ENCODE data around the gene IMPDH2. TPM values are rescaled to one million over a fixed set of nuclear protein-coding genes. Genes with fewer than 3 reads are reported as not detected.

The IMPDH2 gene
- total RNA-seq, 1 experiment from 2014 or later = 426 TPM

DNA sequence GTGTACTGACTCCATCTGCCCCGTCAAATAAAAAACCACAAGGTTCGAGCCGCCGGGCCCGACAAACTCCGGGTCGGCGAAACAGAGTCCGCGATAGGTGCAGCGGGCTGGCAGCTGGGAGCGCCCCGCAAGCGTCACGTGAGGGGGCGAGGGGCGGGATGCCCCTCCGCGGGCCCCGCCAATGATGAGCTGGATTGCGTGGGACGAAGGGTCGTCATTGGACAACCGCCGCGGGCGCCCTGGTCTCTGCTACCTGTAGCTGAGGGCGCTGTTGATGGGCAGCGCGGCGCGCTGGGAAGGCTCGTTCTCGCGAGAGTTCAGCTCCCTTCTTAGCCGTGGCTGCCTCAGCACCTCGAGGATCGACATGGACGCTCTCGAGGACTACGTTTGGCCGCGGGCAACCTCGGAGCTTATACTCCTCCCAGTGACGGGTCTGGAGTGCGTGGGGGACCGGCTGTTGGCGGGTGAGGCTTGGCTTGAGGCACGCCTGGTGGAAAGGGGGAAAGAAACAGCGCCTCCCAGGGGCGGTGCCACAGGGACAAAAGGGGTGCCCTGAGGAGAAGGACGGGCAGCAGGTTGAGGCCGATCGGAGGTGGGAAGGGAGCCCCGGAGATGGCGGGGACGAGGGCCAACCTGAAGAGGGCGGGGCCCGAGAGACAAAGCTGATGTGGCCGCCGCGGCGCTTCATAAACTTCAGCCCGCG, 22.0 kb downstream of the IMPDH2 start, which contains the start of gene WDR6:
TSS of gene WDR6 (plus strand) at position 324 of the 703 bp plus-strand sequence. CDS start at position 365, 41 bp downstream.
- peak; percentile 98 for DNase-seq (ENCODE audit: low read depth)

DNA sequence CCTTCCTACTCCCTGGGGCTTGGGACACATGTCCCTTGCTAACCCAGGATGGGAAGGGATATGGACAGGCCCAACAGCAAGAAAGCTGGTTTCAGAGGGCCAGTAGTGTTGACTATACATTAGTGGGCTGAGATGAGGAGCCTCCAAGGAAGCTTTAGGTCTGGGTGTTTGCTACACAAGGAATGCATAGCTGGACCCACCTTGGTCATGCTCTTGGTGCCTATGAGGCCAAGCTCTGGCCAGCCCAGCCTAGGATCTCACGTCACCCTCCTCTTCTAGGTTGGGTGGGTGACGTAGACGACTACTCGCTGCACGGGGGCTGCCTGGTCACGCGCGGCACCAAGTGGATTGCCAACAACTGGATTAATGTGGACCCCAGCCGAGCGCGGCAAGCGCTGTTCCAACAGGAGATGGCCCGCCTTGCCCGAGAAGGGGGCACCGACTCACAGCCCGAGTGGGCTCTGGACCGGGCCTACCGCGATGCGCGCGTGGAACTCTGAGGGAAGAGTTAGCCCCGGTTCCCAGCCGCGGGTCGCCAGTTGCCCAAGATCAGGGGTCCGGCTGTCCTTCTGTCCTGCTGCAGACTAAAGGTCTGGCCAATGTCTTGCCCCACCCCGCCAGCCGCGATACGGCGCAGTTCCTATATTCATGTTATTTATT, 22.7 kb downstream of the IMPDH2 start:
- DNase-seq (ENCODE audit: low read depth) = peak; percentile 48

GRCh38 chr3:49005998-49006397, 23.2 kb downstream of the IMPDH2 start:
- no peak for DNase-seq (ENCODE audit: low read depth)

GRCh38 chr3:49005303-49005680, 23.9 kb downstream of the IMPDH2 start:
- DNase-seq (ENCODE audit: low read depth) = no peak

- DNase-seq (ENCODE audit: low read depth) = no peak
Observed at GRCh38 chr3:49004352-49005302, 24.6 kb downstream of the IMPDH2 start.

DNA sequence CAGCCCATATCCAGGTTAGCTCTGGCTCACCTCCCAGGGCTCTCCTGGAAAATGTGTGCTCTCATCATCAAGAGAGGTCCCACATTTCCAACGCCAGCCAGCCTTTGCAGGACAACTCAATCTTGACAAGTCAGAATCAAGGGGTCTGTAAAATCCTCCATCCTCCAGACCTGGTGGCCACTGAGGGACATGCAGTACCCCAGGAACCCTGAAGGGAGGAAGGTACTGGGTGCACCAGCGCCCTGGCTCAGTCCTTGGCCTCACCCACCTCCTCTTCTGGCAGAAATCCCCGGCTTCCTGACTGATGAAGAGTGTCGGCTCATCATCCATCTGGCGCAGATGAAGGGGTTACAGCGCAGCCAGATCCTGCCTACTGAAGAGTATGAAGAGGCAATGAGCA, 28.0 kb downstream of the IMPDH2 start:
- DNase-seq (ENCODE audit: low read depth) = no peak

DNA sequence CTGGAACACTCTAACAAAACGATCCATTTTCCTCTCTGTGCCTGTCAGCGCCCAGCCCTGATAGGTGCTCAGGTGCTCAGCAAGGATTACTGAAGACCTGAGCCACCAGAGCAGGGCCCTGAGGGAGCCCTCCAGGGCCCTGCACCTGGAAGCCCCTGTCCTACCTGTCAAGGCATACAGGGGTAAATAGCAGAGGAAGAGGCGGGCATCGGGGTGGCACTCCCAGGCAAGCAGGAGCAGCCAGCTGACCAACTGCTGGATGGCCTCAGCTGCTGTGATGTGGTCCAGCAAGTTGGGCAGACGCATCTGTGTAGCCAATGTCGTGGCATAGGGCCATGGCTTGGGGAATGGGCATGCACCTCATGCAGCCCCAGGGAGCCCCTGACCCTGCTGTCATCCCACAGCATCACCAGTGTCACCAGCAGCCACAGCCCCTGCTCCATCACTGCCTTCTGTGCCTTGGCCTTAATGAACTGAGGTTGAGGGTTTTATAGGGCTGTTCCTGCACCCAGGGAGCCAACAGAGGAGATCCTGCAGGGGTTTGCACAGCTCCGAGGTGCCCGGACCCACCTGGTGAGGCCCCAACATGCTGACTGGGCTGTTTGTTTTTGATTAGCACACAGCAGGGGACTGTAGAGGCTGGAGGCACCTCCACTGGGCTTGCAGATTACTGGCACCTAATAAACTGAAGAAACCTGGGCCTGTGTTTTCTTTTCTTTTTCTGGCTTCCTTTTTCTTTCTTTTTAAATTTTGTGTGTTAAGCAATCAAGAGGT, 29.9 kb downstream of the IMPDH2 start:
- DNase-seq (ENCODE audit: low read depth) = no peak

- no peak for DNase-seq (ENCODE audit: low read depth)
Observed at GRCh38 chr3:48997714-48998637, 31.2 kb downstream of the IMPDH2 start.

DNA sequence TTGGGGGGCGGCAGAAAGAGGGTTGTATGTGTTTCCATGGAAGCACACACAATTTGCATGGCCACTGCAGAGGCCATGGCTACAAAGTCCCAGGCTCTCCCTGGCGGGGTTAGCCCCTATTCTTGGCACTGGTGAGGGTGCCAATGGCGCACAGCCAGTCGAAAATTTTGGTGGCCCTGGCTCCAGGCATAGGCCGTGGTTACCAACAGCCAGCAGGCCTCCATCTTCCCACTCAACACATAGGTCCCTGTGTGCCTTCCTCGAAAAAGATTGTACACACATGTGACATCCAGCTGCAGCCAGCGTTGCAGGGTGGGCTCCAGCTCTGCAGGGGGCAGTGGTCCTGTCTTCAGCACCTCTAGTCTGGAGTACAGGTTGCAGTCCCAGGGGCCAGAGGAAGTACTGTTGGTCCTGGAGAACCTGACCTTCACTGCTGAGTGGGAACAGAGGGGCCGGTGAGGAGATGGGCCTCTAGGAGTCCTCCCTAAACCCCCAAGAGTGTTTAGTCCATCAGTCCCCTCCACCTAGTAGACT, 32.0 kb downstream of the IMPDH2 start:
- no peak for DNase-seq (ENCODE audit: low read depth)

- no peak for DNase-seq (ENCODE audit: low read depth)
Observed at GRCh38 chr3:48996640-48997039, 32.6 kb downstream of the IMPDH2 start.

DNA sequence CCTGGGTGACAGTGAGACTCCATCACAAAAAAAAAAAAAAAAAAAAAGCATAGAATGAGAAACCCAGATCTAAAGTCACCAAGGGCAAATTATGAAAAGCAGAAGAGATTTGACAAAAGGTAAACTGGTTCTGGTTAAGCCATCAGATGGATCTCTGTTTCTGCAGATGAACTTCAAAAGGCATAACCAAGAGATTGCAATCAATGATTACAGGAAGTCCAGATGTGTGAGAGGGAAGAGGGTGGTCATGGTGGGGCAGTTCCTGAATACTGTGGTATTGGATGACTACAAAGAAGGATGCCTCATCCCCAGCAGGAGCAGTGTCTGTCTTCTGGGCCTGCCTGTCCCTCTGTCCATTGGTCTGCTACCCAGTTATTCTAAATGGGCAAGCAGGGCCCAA, 35.4 kb downstream of the IMPDH2 start:
- DNase-seq (ENCODE audit: low read depth) = no peak

GRCh38 chr3:48991851-48992545, 37.2 kb downstream of the IMPDH2 start:
- no peak for DNase-seq (ENCODE audit: low read depth)

DNA sequence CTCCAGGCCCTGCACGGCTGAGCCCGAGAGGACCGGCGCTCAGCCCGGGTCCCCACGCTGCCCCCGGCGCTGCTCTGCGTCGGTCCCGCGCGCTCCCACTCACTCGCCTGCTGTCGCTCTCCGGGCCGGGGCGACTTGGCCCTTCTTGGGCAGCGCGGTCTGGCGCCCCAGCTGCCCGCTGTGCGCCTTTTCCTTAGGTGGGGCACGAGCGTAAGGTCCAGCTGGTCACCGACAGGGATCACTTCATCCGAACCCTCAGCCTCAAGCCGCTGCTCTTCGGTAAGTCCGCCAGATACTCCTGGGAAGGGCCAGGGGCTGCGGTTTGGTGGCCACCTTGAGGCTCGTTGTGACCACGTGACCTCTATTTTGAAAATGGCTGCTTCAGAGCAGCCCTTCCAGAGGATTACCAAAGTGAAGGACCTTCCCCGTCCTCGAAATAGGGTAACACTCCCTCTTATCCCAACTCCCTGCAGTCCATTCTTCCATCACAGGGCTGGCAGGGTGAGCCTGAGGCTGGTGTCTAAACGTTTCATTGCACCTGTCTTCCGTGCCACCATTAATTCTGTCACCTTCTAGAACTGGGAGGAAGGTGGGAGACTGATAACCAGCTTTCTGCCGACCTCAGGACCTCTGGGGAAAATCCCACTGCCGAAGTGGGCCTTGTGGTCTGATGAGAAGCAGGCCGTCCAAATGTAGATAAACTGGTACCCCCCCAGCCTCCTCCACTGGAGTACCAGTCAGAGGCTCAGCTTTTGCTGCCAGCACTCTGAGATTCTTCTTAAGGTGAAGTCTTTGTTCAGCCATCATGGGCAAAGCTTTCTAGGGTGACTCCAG, 38.3 kb downstream of the IMPDH2 start:
- DNase-seq (ENCODE audit: low read depth) = no peak

DNA sequence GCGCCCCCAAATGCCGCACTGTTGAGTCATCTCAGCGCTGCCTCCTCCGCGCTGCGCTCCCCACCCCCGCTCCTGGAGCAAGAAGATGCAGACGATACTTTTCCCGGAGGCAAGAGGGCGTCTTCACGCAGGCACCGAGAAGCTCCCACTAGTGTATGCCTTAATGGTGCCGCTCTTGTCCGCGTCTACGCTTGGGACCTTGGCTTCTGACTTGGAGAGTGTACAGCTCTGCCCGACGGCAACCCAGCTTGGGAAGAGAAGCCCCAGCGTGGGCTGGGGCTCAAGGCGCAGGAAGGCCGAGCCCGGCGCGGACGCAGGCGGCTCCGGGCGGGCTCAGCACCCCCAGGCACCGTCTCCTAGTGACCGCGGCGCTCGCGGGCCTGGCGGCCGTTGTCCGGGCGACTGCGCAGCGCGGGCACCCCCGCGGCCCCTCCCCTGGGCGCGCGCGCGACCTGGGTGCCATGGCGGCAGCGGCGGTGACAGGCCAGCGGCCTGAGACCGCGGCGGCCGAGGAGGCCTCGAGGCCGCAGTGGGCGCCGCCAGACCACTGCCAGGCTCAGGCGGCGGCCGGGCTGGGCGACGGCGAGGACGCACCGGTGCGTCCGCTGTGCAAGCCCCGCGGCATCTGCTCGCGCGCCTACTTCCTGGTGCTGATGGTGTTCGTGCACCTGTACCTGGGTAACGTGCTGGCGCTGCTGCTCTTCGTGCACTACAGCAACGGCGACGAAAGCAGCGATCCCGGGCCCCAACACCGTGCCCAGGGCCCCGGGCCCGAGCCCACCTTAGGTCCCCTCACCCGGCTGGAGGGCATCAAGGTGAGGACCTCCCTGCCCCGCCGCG, 39.2 kb downstream of the IMPDH2 start, which contains the start of gene P4HTM:
TSS of gene P4HTM (plus strand) at position 446 of the 840 bp plus-strand sequence. CDS start at position 462, 16 bp downstream.
- peak; percentile 81 for DNase-seq (ENCODE audit: low read depth)

DNA sequence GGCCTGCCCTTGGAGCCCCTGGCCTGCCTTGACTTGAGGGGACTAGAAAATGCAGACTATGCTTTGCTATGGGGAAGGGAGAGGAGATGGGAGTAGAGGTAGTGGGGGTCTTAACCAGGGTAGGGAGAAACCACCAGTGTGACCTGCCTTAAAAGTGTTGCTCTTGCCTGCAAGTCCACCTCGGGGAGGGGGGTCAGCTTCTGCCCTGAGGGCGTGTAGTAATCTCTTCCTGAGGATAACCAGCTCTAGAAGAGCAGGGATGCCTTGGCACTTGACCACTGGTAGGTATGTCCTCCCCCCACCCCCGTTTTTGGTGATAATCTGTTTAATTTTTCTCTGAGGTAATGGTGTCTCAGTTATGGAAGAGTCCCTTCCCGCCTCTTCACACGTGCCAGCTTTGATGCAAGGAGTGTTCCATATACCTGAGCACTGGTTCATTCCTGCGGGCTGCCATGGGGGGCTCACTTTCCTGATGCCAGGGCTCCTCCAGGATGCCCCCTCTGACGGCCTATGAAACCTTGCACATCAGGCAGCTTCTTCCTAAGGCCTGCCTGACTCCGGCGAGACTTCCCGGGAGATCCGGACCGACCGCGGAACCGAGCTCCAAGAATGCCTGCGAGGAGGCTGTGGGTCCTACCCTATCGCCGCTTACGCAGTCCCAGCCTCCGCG, 39.9 kb downstream of the IMPDH2 start:
- peak; percentile 8 for DNase-seq (ENCODE audit: low read depth)

DNA sequence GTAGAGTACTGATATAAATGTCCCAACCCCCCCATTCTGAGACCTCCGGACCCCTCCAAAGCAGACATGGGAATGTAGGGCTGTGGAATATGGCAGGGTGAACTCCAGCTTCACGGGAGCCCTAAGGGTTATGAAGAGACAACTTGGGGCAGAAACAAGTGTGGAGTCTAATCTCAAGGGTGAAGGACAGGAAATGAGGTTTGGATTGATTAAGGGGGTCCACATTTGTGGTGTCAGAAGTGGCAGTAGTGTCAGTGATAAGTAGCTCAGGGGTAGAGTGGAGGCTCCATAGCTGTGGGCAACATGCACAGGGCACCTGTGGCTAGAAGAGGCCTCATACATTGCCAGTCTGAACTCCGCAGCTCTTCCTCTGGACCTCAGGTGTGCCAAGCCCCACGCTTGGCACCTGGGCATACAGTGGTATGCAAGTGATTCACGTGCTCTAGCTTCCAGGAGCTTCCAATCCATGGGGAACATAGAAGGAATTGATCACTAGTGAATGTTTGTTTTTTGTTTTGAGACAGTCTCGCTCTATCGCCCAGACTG, 43.3 kb downstream of the IMPDH2 start:
- DNase-seq (ENCODE audit: low read depth) = no peak

DNA sequence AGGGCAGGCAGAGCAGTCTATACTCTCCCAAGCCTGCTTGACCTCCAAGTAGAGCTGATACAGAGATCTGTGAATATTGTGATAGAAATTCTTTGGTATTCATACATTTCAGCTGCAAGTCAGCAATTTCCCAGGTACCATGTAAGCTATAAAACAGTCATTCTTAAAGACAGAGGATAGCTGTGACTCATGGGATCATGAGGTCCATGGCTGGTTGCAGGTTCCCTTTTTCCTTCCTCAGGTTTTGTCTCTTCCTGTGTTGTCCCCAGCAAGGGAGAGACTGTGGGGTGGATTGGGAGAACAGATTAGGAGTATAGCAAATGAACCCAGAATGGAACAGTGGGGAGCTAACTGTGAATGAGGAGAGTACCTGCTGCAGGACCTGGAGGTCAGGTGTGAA, 44.5 kb downstream of the IMPDH2 start:
- DNase-seq (ENCODE audit: low read depth) = no peak

Measured in RPMI7951 (cell line).